ENCODE measurements around the gene PTRH2. TPM values are rescaled to one million over a fixed set of nuclear protein-coding genes. Genes with fewer than 3 reads are reported as not detected.

The PTRH2 gene
- total and polyA plus RNA-seq, 2 of the 8 experiments (the other 6 are each of a cell fraction or from before 2014, with no cell fraction given), result 39.4 to 43.2 TPM

GRCh38 chr17:59723041-59723440 lies 15.8 kb upstream of the PTRH2 start (continued):
- no peak for TF ChIP-seq CHD7 (IDR thresholded peaks at IDR 0.05; ENCODE audit: insufficient replicate concordance, low read length)
- TF ChIP-seq CTBP2 (IDR thresholded peaks at IDR 0.05; ENCODE audit: borderline replicate concordance, insufficient read depth, insufficient read length, low read length), result no peak
- no peak for TF ChIP-seq CHD1 (IDR thresholded peaks at IDR 0.05; ENCODE audit: low read depth, low read length)
- TF ChIP-seq ASH2L (IDR thresholded peaks at IDR 0.05; ENCODE audit: low read length), result no peak
- no peak for TF ChIP-seq KDM1A (IDR thresholded peaks at IDR 0.05; ENCODE audit: borderline replicate concordance, low read length)
- no peak for TF ChIP-seq EP300 (IDR thresholded peaks at IDR 0.05; ENCODE audit: borderline replicate concordance in 1 of 2, low read depth in 2 of 2, low read length in 2 of 2)
- no peak for TF ChIP-seq CREB1 (IDR thresholded peaks at IDR 0.05)
- no peak for TF ChIP-seq BCL11A (IDR thresholded peaks at IDR 0.05; ENCODE audit: low read depth in 2 of 2, low read length in 2 of 2)

Data from H1 (cell line).